ENCODE measurements around the gene GTF2H1. TPM values are rescaled to one million over a fixed set of nuclear protein-coding genes. Genes with fewer than 3 reads are reported as not detected.

GTF2H1 gene
- total RNA-seq, 6 experiments from 2014 or later, result 13.3 to 30.7 (median 19.7) TPM

- Histone ChIP-seq H3K9me3 (no peaks in the 10 kb centered on the region), H3K4me1 (no peaks in the 10 kb centered on the region), H3K27ac (no peak overlapping the region), H3K27me3 (no peaks in the 10 kb centered on the region), H3K4me3 (no peak overlapping the region), H3K36me3 (peaks cover 0 to 67% (median 33%) of the 10 kb centered on the region in 4 donors)
- DNase-seq (no peak), ATAC-seq (no peak)
- intact Hi-C loops (cut with DNase I), result no loop called here
- TF ChIP-seq POLR2A (IDR thresholded peaks at IDR 0.05) (no peak), CTCF (IDR thresholded peaks at IDR 0.05) (no peak)
- 86% methylated on average over 1 of the region's 4 CpGs for WGBS (ENCODE audit: insufficient coverage, low coverage, low lambda C conversion rate, missing lambda C conversion rate)
Observed at GRCh38 chr11:18364495-18365073, 42.2 kb downstream of the GTF2H1 start.

- H3K4me1 ChIP-seq, result no peaks in the 10 kb centered on the region
- H3K27me3 ChIP-seq, result no peaks in the 10 kb centered on the region
- DNase-seq (no peak), ATAC-seq (peak in 1 of 4 donors; percentile 58)
- intact Hi-C loops (cut with DNase I), result no loop called here
- no peaks in the 10 kb centered on the region for H3K9me3 ChIP-seq
- no peak overlapping the region for H3K27ac ChIP-seq
- H3K4me3 ChIP-seq, result no peak overlapping the region
- TF ChIP-seq POLR2A (IDR thresholded peaks at IDR 0.05) (no peak), CTCF (IDR thresholded peaks at IDR 0.05) (no peak)
- peaks cover 0 to 60% (median 33%) of the 10 kb centered on the region in 4 donors for H3K36me3 ChIP-seq
- WGBS (ENCODE audit: insufficient coverage, low coverage, low lambda C conversion rate, missing lambda C conversion rate), result 86% methylated on average over 3 of the region's 4 CpGs
Observed at GRCh38 chr11:18365741-18366140, 43.4 kb downstream of the GTF2H1 start.

GRCh38 chr11:18366286-18366685 lies 43.9 kb downstream of the GTF2H1 start:
- Histone ChIP-seq H3K9me3 (no peaks in the 10 kb centered on the region), H3K27me3 (no peaks in the 10 kb centered on the region), H3K36me3 (peaks cover 0 to 55% (median 29%) of the 10 kb centered on the region in 4 donors), H3K4me1 (no peaks in the 10 kb centered on the region), H3K4me3 (no peak overlapping the region), H3K27ac (no peak overlapping the region)
- WGBS (ENCODE audit: insufficient coverage, low coverage, low lambda C conversion rate, missing lambda C conversion rate), result 61% methylated on average over 4 of the region's 4 CpGs
- TF ChIP-seq CTCF (IDR thresholded peaks at IDR 0.05) (no peak), POLR2A (IDR thresholded peaks at IDR 0.05) (no peak)
- intact Hi-C loops (cut with DNase I), result no loop called here
- peak in 1 of 4 donors; percentile 15 for ATAC-seq
- no peak for DNase-seq

GRCh38 chr11:18367431-18367830 lies 45.1 kb downstream of the GTF2H1 start:
- TF ChIP-seq CTCF (IDR thresholded peaks at IDR 0.05), result no peak
- no peak for TF ChIP-seq POLR2A (IDR thresholded peaks at IDR 0.05)
- ATAC-seq, result no peak
- no peaks in the 10 kb centered on the region for H3K27me3 ChIP-seq
- H3K36me3 ChIP-seq, result peaks cover 0 to 43% (median 23%) of the 10 kb centered on the region in 4 donors
- intact Hi-C loops (cut with DNase I), result no loop called here
- no peak overlapping the region for H3K27ac ChIP-seq
- 97% methylated on average over 3 of the region's 3 CpGs for WGBS (ENCODE audit: insufficient coverage, low coverage, low lambda C conversion rate, missing lambda C conversion rate)
- DNase-seq, result no peak
- no peak overlapping the region for H3K4me3 ChIP-seq
- no peaks in the 10 kb centered on the region for H3K4me1 ChIP-seq
- H3K9me3 ChIP-seq, result no peaks in the 10 kb centered on the region
